ENCODE measurements around the gene UBE2R2. TPM values are rescaled to one million over a fixed set of nuclear protein-coding genes. Genes with fewer than 3 reads are reported as not detected.
"Not testable (repeated sequence)": the region's sequence is repeated elsewhere in the genome, so short reads cannot be mapped to it uniquely, and the experiment has no call there.

UBE2R2 gene

DNA sequence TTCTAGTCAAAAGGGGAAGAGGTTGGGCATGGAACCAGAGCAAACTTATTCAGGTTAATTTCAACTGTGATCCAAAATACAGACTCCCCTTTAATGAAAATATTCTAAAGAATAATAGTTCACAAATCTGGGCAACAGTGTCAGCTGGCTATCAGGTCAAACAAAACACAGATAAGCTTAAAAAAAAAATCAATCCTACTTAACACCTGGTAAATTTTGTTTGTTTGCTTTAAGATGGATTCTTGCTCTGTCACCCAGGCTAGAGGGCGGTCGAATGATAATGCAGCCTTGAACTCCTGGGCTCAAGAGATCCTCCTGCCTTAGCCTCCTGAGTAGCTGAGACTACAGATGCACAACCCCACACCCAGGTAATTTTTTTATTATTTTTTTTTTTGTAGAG lies 142.8 kb downstream of the UBE2R2 start:
- no peak overlapping the region for H2BK120ac ChIP-seq (ENCODE audit: low read depth, low read length)
- no peak overlapping the region for H4K8ac ChIP-seq (ENCODE audit: low read length)
- no peak overlapping the region for H3K4me2 ChIP-seq (ENCODE audit: low read length, poor library complexity, severe bottlenecking)
- H3K9me3 ChIP-seq (ENCODE audit: control insufficient read depth, low read length), result no peaks in the 10 kb centered on the region
- WGBS, result 100% methylated on average over 2 of the region's 2 CpGs
- H2BK5ac ChIP-seq (ENCODE audit: low read depth, low read length, poor library complexity, severe bottlenecking), result no peak overlapping the region
- H4K91ac ChIP-seq (ENCODE audit: low read length), result no peak overlapping the region
- no peak overlapping the region for H2BK12ac ChIP-seq (ENCODE audit: low read length in 2 of 2)
- H3K36me3 ChIP-seq (ENCODE audit: control insufficient read depth in 1 of 2, insufficient read depth in 2 of 2, low read depth in 1 of 2, low read length in 2 of 2), result peaks cover 27 to 64% of the 10 kb centered on the region in 2 experiments
- no peak overlapping the region for H2AFZ ChIP-seq (ENCODE audit: low read depth, low read length)
- no peak overlapping the region for H3K23ac ChIP-seq (ENCODE audit: low read length in 2 of 2)
- peaks cover 14% of the 10 kb centered on the region for H3K79me1 ChIP-seq (replicated peaks; ENCODE audit: low read length, poor library complexity, severe bottlenecking)
- no peak for DNase-seq
- no peak overlapping the region for H2AK5ac ChIP-seq (ENCODE audit: low read length, severe bottlenecking)
- H3K4me1 ChIP-seq (ENCODE audit: control insufficient read depth, insufficient read depth, low read depth, low read length), result no peaks in the 10 kb centered on the region
- no peak overlapping the region for H3K9ac ChIP-seq (ENCODE audit: low read length)
- H3K4me3 ChIP-seq (ENCODE audit: insufficient read depth in 1 of 2, low read depth in 1 of 2, low read length in 2 of 2), result no peak overlapping the region
- no peak overlapping the region for H2BK15ac ChIP-seq (ENCODE audit: low read depth, poor library complexity, severe bottlenecking)
- H3K14ac ChIP-seq (ENCODE audit: low read length in 2 of 2), result no peak overlapping the region
- no peak overlapping the region for H3K27ac ChIP-seq (ENCODE audit: low read length, poor library complexity, severe bottlenecking)
- no peak overlapping the region for H3K4ac ChIP-seq (ENCODE audit: low read depth in 1 of 2, low read length in 2 of 2)
- H3K18ac ChIP-seq (ENCODE audit: low read depth in 1 of 2, low read length in 2 of 2), result no peak overlapping the region
- no peaks in the 10 kb centered on the region for H3K27me3 ChIP-seq (ENCODE audit: control insufficient read depth in 1 of 2, insufficient read depth in 1 of 2, low read length in 2 of 2)

DNA sequence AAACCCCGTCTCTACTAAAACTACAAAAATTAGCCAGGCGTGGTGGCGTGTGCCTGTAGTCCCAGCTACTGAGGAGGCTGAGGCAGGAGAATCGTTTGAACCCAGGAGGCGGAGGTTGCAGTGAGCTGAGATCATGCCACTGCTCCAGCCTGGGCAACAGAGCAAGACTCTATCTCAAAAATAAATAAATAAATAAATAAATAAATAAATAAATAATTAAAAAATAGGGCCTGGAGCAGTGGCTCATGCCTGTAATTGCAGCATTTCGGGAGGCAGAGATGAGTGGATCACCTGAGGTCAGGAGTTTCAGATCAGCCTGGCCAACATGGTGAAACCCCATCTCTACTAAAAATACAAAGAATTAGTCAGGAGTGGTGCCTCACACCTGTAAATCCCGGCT lies 145.5 kb downstream of the UBE2R2 start:
- H3K23ac ChIP-seq (ENCODE audit: low read length in 2 of 2); H3K14ac ChIP-seq (ENCODE audit: low read length in 2 of 2); H2AK5ac ChIP-seq (ENCODE audit: low read length, severe bottlenecking); H2BK15ac ChIP-seq (ENCODE audit: low read depth, poor library complexity, severe bottlenecking); H2BK120ac ChIP-seq (ENCODE audit: low read depth, low read length); H4K91ac ChIP-seq (ENCODE audit: low read length); H2BK5ac ChIP-seq (ENCODE audit: low read depth, low read length, poor library complexity, severe bottlenecking); H4K8ac ChIP-seq (ENCODE audit: low read length); H3K4me2 ChIP-seq (ENCODE audit: low read length, poor library complexity, severe bottlenecking); H3K4me3 ChIP-seq (ENCODE audit: insufficient read depth in 1 of 2, low read depth in 1 of 2, low read length in 2 of 2); H3K9me3 ChIP-seq (ENCODE audit: control insufficient read depth, low read length); H3K27ac ChIP-seq (ENCODE audit: low read length, poor library complexity, severe bottlenecking); H2BK12ac ChIP-seq (ENCODE audit: low read length in 2 of 2); DNase-seq; H3K4me1 ChIP-seq (ENCODE audit: control insufficient read depth, insufficient read depth, low read depth, low read length); H3K27me3 ChIP-seq (ENCODE audit: control insufficient read depth in 1 of 2, insufficient read depth in 1 of 2, low read length in 2 of 2); H3K18ac ChIP-seq (ENCODE audit: low read depth in 1 of 2, low read length in 2 of 2); H3K4ac ChIP-seq (ENCODE audit: low read depth in 1 of 2, low read length in 2 of 2); H2AFZ ChIP-seq (ENCODE audit: low read depth, low read length); H3K9ac ChIP-seq (ENCODE audit: low read length): not testable (repeated sequence)
- WGBS, result 92% methylated on average over 4 of the region's 7 CpGs
- H3K79me1 ChIP-seq (replicated peaks; ENCODE audit: low read length, poor library complexity, severe bottlenecking), result peaks cover 11% of the 10 kb centered on the region
- H3K36me3 ChIP-seq (ENCODE audit: control insufficient read depth in 1 of 2, insufficient read depth in 2 of 2, low read depth in 1 of 2, low read length in 2 of 2), result peaks cover 22 to 52% of the 10 kb centered on the region in 2 experiments

DNA sequence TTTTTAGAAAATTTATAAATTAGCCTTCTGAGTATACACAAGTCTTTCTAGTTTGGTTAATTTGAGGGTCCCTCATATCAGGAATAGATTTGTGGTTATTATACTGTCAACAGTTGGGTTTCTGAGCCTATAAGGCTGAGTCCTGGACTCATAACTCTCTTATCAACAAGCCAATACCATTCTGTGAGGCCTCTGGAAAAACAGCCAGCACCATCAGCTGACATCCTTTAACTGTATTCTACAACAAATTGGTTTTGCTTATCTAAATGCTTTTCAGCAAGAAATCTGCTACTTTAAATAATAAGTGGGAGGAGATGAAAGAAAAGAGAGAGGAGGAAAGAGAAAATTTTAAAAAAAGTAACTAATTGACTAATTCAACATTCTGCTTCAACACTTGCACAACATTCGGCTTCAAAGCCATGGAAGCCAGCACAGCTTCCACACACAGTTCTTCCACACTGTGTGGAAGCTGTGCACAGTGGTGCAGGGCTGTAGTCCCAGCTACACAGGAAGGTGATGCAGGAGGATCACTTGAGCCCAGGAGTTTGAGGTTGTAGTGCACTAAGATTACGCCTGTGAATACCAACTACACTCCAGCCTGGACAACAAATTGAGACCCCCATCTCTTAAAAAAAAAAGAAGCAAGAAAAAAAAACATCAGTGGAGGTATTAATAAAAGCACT lies 147.3 kb downstream of the UBE2R2 start:
- no peaks in the 10 kb centered on the region for H3K9me3 ChIP-seq (ENCODE audit: control insufficient read depth, low read length)
- no peak overlapping the region for H3K18ac ChIP-seq (ENCODE audit: low read depth in 1 of 2, low read length in 2 of 2)
- H3K4me3 ChIP-seq (ENCODE audit: insufficient read depth in 1 of 2, low read depth in 1 of 2, low read length in 2 of 2), result no peak overlapping the region
- no peak overlapping the region for H3K14ac ChIP-seq (ENCODE audit: low read length in 2 of 2)
- H3K4ac ChIP-seq (ENCODE audit: low read depth in 1 of 2, low read length in 2 of 2), result no peak overlapping the region
- peaks cover 11% of the 10 kb centered on the region for H3K79me1 ChIP-seq (replicated peaks; ENCODE audit: low read length, poor library complexity, severe bottlenecking)
- no peak overlapping the region for H2BK12ac ChIP-seq (ENCODE audit: low read length in 2 of 2)
- no peak overlapping the region for H3K27ac ChIP-seq (ENCODE audit: low read length, poor library complexity, severe bottlenecking)
- peaks cover 13 to 46% of the 10 kb centered on the region in 2 experiments for H3K36me3 ChIP-seq (ENCODE audit: control insufficient read depth in 1 of 2, insufficient read depth in 2 of 2, low read depth in 1 of 2, low read length in 2 of 2)
- H2BK15ac ChIP-seq (ENCODE audit: low read depth, poor library complexity, severe bottlenecking), result no peak overlapping the region
- no peak overlapping the region for H2BK120ac ChIP-seq (ENCODE audit: low read depth, low read length)
- DNase-seq, result no peak
- no peak overlapping the region for H2AK5ac ChIP-seq (ENCODE audit: low read length, severe bottlenecking)
- no peak overlapping the region for H3K4me2 ChIP-seq (ENCODE audit: low read length, poor library complexity, severe bottlenecking)
- no peak overlapping the region for H3K23ac ChIP-seq (ENCODE audit: low read length in 2 of 2)
- no peak overlapping the region for H4K8ac ChIP-seq (ENCODE audit: low read length)
- H2AFZ ChIP-seq (ENCODE audit: low read depth, low read length), result no peak overlapping the region
- WGBS, result no CpG with 5 or more reads among the region's 2 CpGs
- H4K91ac ChIP-seq (ENCODE audit: low read length), result no peak overlapping the region
- no peak overlapping the region for H3K9ac ChIP-seq (ENCODE audit: low read length)
- H3K27me3 ChIP-seq (ENCODE audit: control insufficient read depth in 1 of 2, insufficient read depth in 1 of 2, low read length in 2 of 2), result no peaks in the 10 kb centered on the region
- no peaks in the 10 kb centered on the region for H3K4me1 ChIP-seq (ENCODE audit: control insufficient read depth, insufficient read depth, low read depth, low read length)
- no peak overlapping the region for H2BK5ac ChIP-seq (ENCODE audit: low read depth, low read length, poor library complexity, severe bottlenecking)

Small RNA genes within 50 kb of the gene (small RNA-seq; reads per million reads assigned to genes)
- gene RF00019 (ENCODE audit: low read depth), result not detected
- not detected for gene RNU4ATAC11P (ENCODE audit: low read depth)
- 50.6 reads per million, percentile 90 among the genes with 10 or more reads in this experiment for gene SNORD121A (ENCODE audit: low read depth)
- not detected for gene SNORD121B (ENCODE audit: low read depth)
